SK-N-SH (cell line): ENCODE measurements around the gene RAF1. TPM values are rescaled to one million over a fixed set of nuclear protein-coding genes. Genes with fewer than 3 reads are reported as not detected.

Experiments
- CTCF ChIA-PET: fragments of 300-600, 350-600 bp; formaldehyde crosslinking; extraction: SDS; loops from one replicate; lab custom pipeline; 2021; lab: Yijun Ruan, JAX
- POLR2A ChIA-PET: fragments of 350-600 bp; sonication (Branson Sonifier 250); formaldehyde crosslinking; extraction: SDS; loops from one replicate; lab custom pipeline; 2020; ENCODE audit warnings: antibody characterized with exemption, inconsistent platforms; lab: Yijun Ruan, JAX
- DNase-seq: peaks from one replicate; pipeline ENCODE4 v3.0.0; 2012
- H2AFZ ChIP-seq: fragments of 200-600 bp; sonication (generic); 2 replicates; pipeline ENCODE4 v1.8.1; 2016; ENCODE audit warnings: antibody characterized with exemption, mild to moderate bottlenecking, low read depth
- H3F3A ChIP-seq: fragments of 200-600 bp; sonication (generic); replicated peaks from 2 replicates; pipeline ENCODE3; 2016; ENCODE audit warnings: antibody characterized with exemption, mild to moderate bottlenecking; ENCODE audit not compliant: insufficient read depth
- H3K27ac ChIP-seq, 2 experiments: fragments of 200-500 bp in 1 of 2; fragments of 200-600 bp in 1 of 2; sonication (Bioruptor generic) in 1 of 2; sonication (generic), shearing (Covaris generic) in 1 of 2; 2 replicates each; pipeline versions ENCODE4 v1.5.1 to v1.6.1; 2014 to 2016; ENCODE audit warnings: low read depth in 2 of 2, inconsistent platforms in 1 of 2, low read length in 1 of 2, mild to moderate bottlenecking in 1 of 2, mixed read lengths in 1 of 2
- H3K27me3 ChIP-seq: fragments of 200-600 bp; sonication (generic), shearing (Covaris generic); 2 replicates; pipeline ENCODE4 v1.6.1; 2016; ENCODE audit warnings: mixed run types; ENCODE audit not compliant: insufficient read depth
- H3K36me3 ChIP-seq, 2 experiments: fragments of 200-500 bp in 1 of 2; fragments of 200-600 bp in 1 of 2; sonication (Bioruptor generic) in 1 of 2; sonication (generic) in 1 of 2; replicated peaks in 1 of 2; 2 replicates each; pipeline versions ENCODE3 to v1.5.1; 2014 to 2016; ENCODE audit warnings: low read length in 1 of 2, mild to moderate bottlenecking in 1 of 2; ENCODE audit not compliant: insufficient read depth in 2 of 2, control insufficient read depth in 1 of 2
- H3K4me1 ChIP-seq, 2 experiments: fragments of 200-500 bp in 1 of 2; fragments of 200-600 bp in 1 of 2; sonication (Bioruptor generic) in 1 of 2; sonication (generic), shearing (Covaris generic) in 1 of 2; 2 replicates each; pipeline versions ENCODE4 v1.5.1 to v1.6.1; 2014 to 2016; ENCODE audit warnings: low read depth in 1 of 2, low read length in 1 of 2, mixed run types in 1 of 2; ENCODE audit not compliant: insufficient read depth in 2 of 2, control insufficient read depth in 1 of 2
- H3K4me2 ChIP-seq: fragments of 200-600 bp; sonication (generic), shearing (Covaris generic); 2 replicates; pipeline ENCODE4 v1.6.1; 2017; ENCODE audit warnings: mixed run types
- H3K4me3 ChIP-seq, 2 experiments: fragments of 200-500 bp in 1 of 2; fragments of 200-600 bp in 1 of 2; sonication (Bioruptor generic) in 1 of 2; sonication (generic), shearing (Covaris generic) in 1 of 2; 2 replicates each; pipeline versions ENCODE4 v1.5.1 to v1.8.1; 2014 to 2016; ENCODE audit warnings: low read depth in 2 of 2, inconsistent platforms in 1 of 2, low read length in 1 of 2, mild to moderate bottlenecking in 1 of 2, mixed read lengths in 1 of 2, moderate library complexity in 1 of 2
- H3K79me2 ChIP-seq: fragments of 200-600 bp; sonication (generic); 2 replicates; pipeline ENCODE4 v1.8.1; 2017; ENCODE audit warnings: mild to moderate bottlenecking; ENCODE audit not compliant: insufficient read depth
- H3K9ac ChIP-seq: fragments of 200-600 bp; sonication (generic); 2 replicates; pipeline ENCODE4 v1.6.1; 2017; ENCODE audit warnings: mixed run types
- H3K9me2 ChIP-seq: fragments of 200-600 bp; sonication (generic); 2 replicates; pipeline ENCODE4 v1.6.1; 2017; ENCODE audit warnings: mixed run types
- H3K9me3 ChIP-seq: fragments of 200-600 bp; sonication (generic); 2 replicates; pipeline ENCODE4 v1.6.1; 2017; ENCODE audit warnings: mixed run types, mild to moderate bottlenecking, moderate library complexity
- H4K20me1 ChIP-seq: fragments of 200-600 bp; sonication (generic); 2 replicates; pipeline ENCODE4 v1.6.1; 2017; ENCODE audit warnings: mild to moderate bottlenecking, mixed run types; ENCODE audit not compliant: insufficient read depth
- CTCF ChIP-seq: fragments of 200-600 bp; sonication (generic); IDR thresholded peaks from 2 replicates; pipeline ENCODE4 v1.6.1; 2017; ENCODE audit warnings: antibody characterized with exemption, mild to moderate bottlenecking, moderate library complexity
- EP300 ChIP-seq, 2 experiments: IDR thresholded peaks; 2 replicates each; pipeline versions ENCODE4 v1.4.0 to v1.6.1; 2012; ENCODE audit warnings: borderline replicate concordance in 1 of 2, low read depth in 1 of 2, low read length in 1 of 2
- RAD21 ChIP-seq: IDR thresholded peaks from 2 replicates; pipeline ENCODE4 v1.6.1; 2012; ENCODE audit warnings: mild to moderate bottlenecking, low read length
- REST ChIP-seq: IDR thresholded peaks from 2 replicates; pipeline ENCODE4 v1.6.1; 2012; ENCODE audit warnings: mild to moderate bottlenecking, low read depth, low read length, moderate library complexity
- WGBS: methylation state at CpG from one replicate; pipeline ENCODE4 v1.1.6; 2017; ENCODE audit warnings: low lambda C conversion rate; 5-methylcytosine and 5-hydroxymethylcytosine counted together
- polyA plus RNA-seq, 3 experiments: library from polyadenylated mRNA; depleted of rRNA; stranded (reverse); fragments of >200 nt; gene quantifications; 2 replicates each; pipeline ENCODE4 v1.2.3, GENCODE V29; 2012
- small RNA-seq, 7 experiments: library from RNA; depleted of rRNA; stranded (forward); fragments of <200 nt; gene quantifications; one replicate each; pipeline ENCODE3, GENCODE V24; 2012

The RAF1 gene
- polyA plus RNA-seq, 1 of the 3 experiments (the other 2 are of a cell fraction), result 58.7 TPM

- CTCF ChIA-PET, result interaction anchor here (1.0 to 1.2 kb wide), 2 partner anchors 18 to 40 kb away, joined by 3 read pairs; no protein-coding TSS in a partner anchor
- no peak for TF ChIP-seq REST
- TF ChIP-seq RAD21, result 0 out of 2 replicates have a peak, but pooled peaks have one; percentile 5
- TF ChIP-seq CTCF, result 0 out of 2 replicates have a peak, but pooled peaks have one; percentile 23
- H3K4me1 ChIP-seq, result peaks cover 0 to 2% of the 10 kb centered on the region in 2 experiments; a peak in 1 of 4 replicates
Observed at GRCh38 chr3:12541625-12542024, 122.3 kb downstream of the RAF1 start.

GRCh38 chr3:12536423-12536822, 127.5 kb downstream of the RAF1 start:
- TF ChIP-seq EP300 (IDR thresholded peaks at IDR 0.05; ENCODE audit: borderline replicate concordance in 1 of 2, low read depth in 1 of 2, low read length in 1 of 2) (no peak), RAD21 (peak; percentile 39), CTCF (peak; percentile 33; the same call in 1 of the 2 replicates)
- TF ChIP-seq, all 33 proteins: peak for 2
- POLR2A ChIA-PET, result no interaction called here
- H3K4me2 ChIP-seq, result no peak overlapping the region

More at GRCh38 chr3:12541625-12542024, 122.3 kb downstream of the RAF1 start:
- H3K9me3 ChIP-seq, result no peaks in the 10 kb centered on the region
- no peak overlapping the region for H3K27ac ChIP-seq
- H3K4me3 ChIP-seq, result no peak overlapping the region
- no peak overlapping the region for H2AFZ ChIP-seq
- H3K4me2 ChIP-seq, result no peak overlapping the region
- no peaks in the 10 kb centered on the region for H3K27me3 ChIP-seq
- H3F3A ChIP-seq, result no peaks in the 10 kb centered on the region
- H3K9ac ChIP-seq, result no peak overlapping the region
- 64% methylated on average over 8 of the region's 8 CpGs for WGBS
- peak; percentile 18 for DNase-seq
- no peaks in the 10 kb centered on the region for H4K20me1 ChIP-seq
- no peaks in the 10 kb centered on the region for H3K9me2 ChIP-seq
- POLR2A ChIA-PET, result no interaction called here
- H3K79me2 ChIP-seq, result no peaks in the 10 kb centered on the region
- peaks cover 0 to 3% of the 10 kb centered on the region in 2 experiments for H3K36me3 ChIP-seq

More at GRCh38 chr3:12536423-12536822, 127.5 kb downstream of the RAF1 start:
- H3K27ac ChIP-seq, result no peak overlapping the region
- H3K9ac ChIP-seq, result no peak overlapping the region
- no peaks in the 10 kb centered on the region for H3K27me3 ChIP-seq
- no peaks in the 10 kb centered on the region for H3K9me2 ChIP-seq
- H3K36me3 ChIP-seq, result peaks cover 12 to 16% of the 10 kb centered on the region in 2 experiments
- H3K79me2 ChIP-seq, result no peaks in the 10 kb centered on the region
- no peaks in the 10 kb centered on the region for H3K4me1 ChIP-seq
- H4K20me1 ChIP-seq, result no peaks in the 10 kb centered on the region
- H2AFZ ChIP-seq, result no peak overlapping the region
- no peaks in the 10 kb centered on the region for H3F3A ChIP-seq
- 90% methylated on average over 6 of the region's 6 CpGs for WGBS
- DNase-seq, result no peak
- no peaks in the 10 kb centered on the region for H3K9me3 ChIP-seq
- CTCF ChIA-PET, result interaction anchor here (0.7 to 2.4 kb wide), 3 partner anchors 16 to 53 kb away, joined by 3 to 8 read pairs (median 3); partner anchors contain the start of gene TSEN2
- no peak overlapping the region for H3K4me3 ChIP-seq

Small RNA genes lying within 50 kb of the gene (small RNA-seq; reads per million reads assigned to genes)
- gene CRIP1P1, result 0 reads per million in 7 experiments
- gene RF00017, result 0 reads per million in 7 experiments

Other genes with a start within 250 kb of the RAF1 start
- gene TSEN2, start 179.6 kb downstream of the RAF1 start, polyA plus RNA-seq (2012; rRNA removed), result 13.0 and 18.6 TPM in 2 replicates
- gene MKRN2OS, start 118.6 kb downstream of the RAF1 start, polyA plus RNA-seq (2012; rRNA removed), result not detected in 2 replicates
- 29.8 and 39.6 TPM in 2 replicates for gene MKRN2, start 107.0 kb downstream of the RAF1 start, polyA plus RNA-seq (2012; rRNA removed)
- gene TMEM40, start 95.1 kb upstream of the RAF1 start, polyA plus RNA-seq (2012; rRNA removed), result 0.05 and 0.11 TPM in 2 replicates
- gene CAND2, start 132.6 kb upstream of the RAF1 start, polyA plus RNA-seq (2012; rRNA removed), result 1.5 TPM in 2 replicates
- 2,077 and 2,311 TPM in 2 replicates for gene RPL32, start 177.4 kb upstream of the RAF1 start, polyA plus RNA-seq (2012; rRNA removed)